MM.1S (cell line): Measurements from ENCODE around the gene LATS2.

Source experiments
- DNase-seq: peaks from one replicate; pipeline ENCODE4 v3.0.0-alpha.2; 2015
- H2AFZ ChIP-seq: fragments of 300-600 bp; sonication (generic); 2 replicates; pipeline ENCODE4 v1.6.0; 2016; ENCODE audit warnings: antibody characterized with exemption, low read length
- H3F3A ChIP-seq: fragments of 300-600 bp; sonication (generic); 2 replicates; pipeline ENCODE4 v1.6.1; 2016; ENCODE audit warnings: mild to moderate bottlenecking, antibody characterized with exemption, low read length, moderate library complexity, mixed read lengths; ENCODE audit not compliant: insufficient read depth
- H3K27ac ChIP-seq: fragments of 300-600 bp; sonication (generic); 2 replicates; pipeline ENCODE4 v1.5.1; 2016; ENCODE audit warnings: mild to moderate bottlenecking, low read length
- H3K27me3 ChIP-seq: fragments of 300-600 bp; sonication (generic); replicated peaks from 2 replicates; pipeline ENCODE4 v1.6.0; 2016; ENCODE audit warnings: low read length; ENCODE audit not compliant: insufficient read depth
- H3K36me3 ChIP-seq: fragments of 300-600 bp; sonication (generic); replicated peaks from 2 replicates; pipeline ENCODE4 v1.6.1; 2016; ENCODE audit warnings: mild to moderate bottlenecking, low read length, mixed read lengths; ENCODE audit not compliant: insufficient read depth
- H3K4me1 ChIP-seq: fragments of 300-600 bp; sonication (generic); 2 replicates; pipeline ENCODE4 v1.6.1; 2016; ENCODE audit warnings: low read length, mixed read lengths
- H3K4me2 ChIP-seq: fragments of 300-600 bp; sonication (generic); 2 replicates; pipeline ENCODE4 v1.6.0; 2016; ENCODE audit warnings: low read depth, low read length
- H3K4me3 ChIP-seq: fragments of 300-600 bp; sonication (generic); 2 replicates; pipeline ENCODE4 v1.5.1; 2016; ENCODE audit warnings: low read length, mixed read lengths
- H3K79me2 ChIP-seq: fragments of 300-600 bp; sonication (generic); 2 replicates; pipeline ENCODE4 v1.6.1; 2016; ENCODE audit warnings: mixed run types, low read length, mixed read lengths
- H3K9ac ChIP-seq: fragments of 300-600 bp; sonication (generic); 2 replicates; pipeline ENCODE4 v1.6.1; 2016; ENCODE audit warnings: low read length, mixed read lengths
- H3K9me2 ChIP-seq: fragments of 300-600 bp; sonication (generic); replicated peaks from 2 replicates; pipeline ENCODE4 v1.6.1; 2016; ENCODE audit warnings: mild to moderate bottlenecking, low read length, mixed read lengths; ENCODE audit not compliant: insufficient read depth
- H3K9me3 ChIP-seq: fragments of 300-600 bp; sonication (generic); replicated peaks from 2 replicates; pipeline ENCODE4 v1.6.1; 2016; ENCODE audit warnings: mild to moderate bottlenecking, low read length, mixed read lengths; ENCODE audit not compliant: insufficient read depth
- H4K20me1 ChIP-seq: fragments of 300-600 bp; sonication (generic); 2 replicates; pipeline ENCODE4 v1.6.1; 2016; ENCODE audit warnings: mild to moderate bottlenecking, low read length, moderate library complexity, mixed read lengths; ENCODE audit not compliant: insufficient read depth
- EZH2 ChIP-seq: fragments of 300-600 bp; sonication (generic); optimal IDR thresholded peaks from 2 replicates; pipeline ENCODE3; 2017; ENCODE audit warnings: low read depth, mild to moderate bottlenecking, antibody characterized with exemption, low read length, mixed read lengths
- EZH2phosphoT487 ChIP-seq: fragments of 300-600 bp; sonication (generic); IDR thresholded peaks from 2 replicates; pipeline ENCODE4 v1.6.1; 2018; ENCODE audit warnings: antibody characterized with exemption, low read length
- TF ChIP-seq, protein P1 (sequence below): fragments of 300-600 bp; sonication (generic); IDR thresholded peaks from 2 replicates; pipeline ENCODE4 v1.5.1; 2016; ENCODE audit warnings: antibody characterized with exemption, low read length, mixed read lengths

LATS2 gene

DNA sequence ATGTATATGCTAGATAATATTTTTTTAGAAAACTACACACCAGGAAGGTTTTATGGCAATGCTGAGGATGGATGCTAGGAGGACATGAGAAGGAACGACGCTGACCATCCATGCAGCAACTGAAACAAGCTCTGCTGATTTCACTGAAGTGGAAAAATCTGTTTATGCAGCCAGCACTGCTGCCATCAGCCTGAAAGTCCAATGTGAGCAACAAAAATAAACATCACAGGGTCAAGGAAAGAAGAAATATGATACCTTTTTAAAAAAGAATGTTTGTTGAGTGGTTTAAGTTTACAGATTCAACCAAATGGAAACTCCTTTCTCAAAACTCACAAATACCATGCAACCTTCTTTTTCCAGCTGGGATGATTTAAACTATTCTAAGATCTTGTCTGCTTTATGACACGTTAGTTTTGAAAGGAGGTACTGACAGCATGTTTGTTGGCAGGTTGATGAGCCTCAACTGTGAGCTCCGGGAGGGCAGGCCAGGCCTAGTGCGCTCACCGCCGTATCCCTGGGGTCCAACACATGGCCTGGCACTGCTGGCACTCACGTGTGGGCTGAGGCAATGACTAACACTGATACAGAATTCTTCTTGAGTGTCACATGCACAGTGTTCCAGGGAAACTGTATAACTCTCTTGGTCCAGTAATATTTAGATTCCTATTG lies 46.8 kb downstream of the LATS2 start:
- Histone ChIP-seq H3K79me2 (no peaks in the 10 kb centered on the region), H3K9ac (no peak overlapping the region), H3K4me3 (no peak overlapping the region), H3K4me1 (no peaks in the 10 kb centered on the region), H3F3A (no peaks in the 10 kb centered on the region), H3K36me3 (no peaks in the 10 kb centered on the region), H3K9me3 (no peaks in the 10 kb centered on the region), H2AFZ (no peak overlapping the region), H3K27ac (no peak overlapping the region), H3K4me2 (no peak overlapping the region), H3K9me2 (no peaks in the 10 kb centered on the region), H3K27me3 (no peaks in the 10 kb centered on the region), H4K20me1 (no peaks in the 10 kb centered on the region)
- TF ChIP-seq EZH2 (no peak), EZH2phosphoT487 (no peak)
- TF ChIP-seq, protein P1, sequence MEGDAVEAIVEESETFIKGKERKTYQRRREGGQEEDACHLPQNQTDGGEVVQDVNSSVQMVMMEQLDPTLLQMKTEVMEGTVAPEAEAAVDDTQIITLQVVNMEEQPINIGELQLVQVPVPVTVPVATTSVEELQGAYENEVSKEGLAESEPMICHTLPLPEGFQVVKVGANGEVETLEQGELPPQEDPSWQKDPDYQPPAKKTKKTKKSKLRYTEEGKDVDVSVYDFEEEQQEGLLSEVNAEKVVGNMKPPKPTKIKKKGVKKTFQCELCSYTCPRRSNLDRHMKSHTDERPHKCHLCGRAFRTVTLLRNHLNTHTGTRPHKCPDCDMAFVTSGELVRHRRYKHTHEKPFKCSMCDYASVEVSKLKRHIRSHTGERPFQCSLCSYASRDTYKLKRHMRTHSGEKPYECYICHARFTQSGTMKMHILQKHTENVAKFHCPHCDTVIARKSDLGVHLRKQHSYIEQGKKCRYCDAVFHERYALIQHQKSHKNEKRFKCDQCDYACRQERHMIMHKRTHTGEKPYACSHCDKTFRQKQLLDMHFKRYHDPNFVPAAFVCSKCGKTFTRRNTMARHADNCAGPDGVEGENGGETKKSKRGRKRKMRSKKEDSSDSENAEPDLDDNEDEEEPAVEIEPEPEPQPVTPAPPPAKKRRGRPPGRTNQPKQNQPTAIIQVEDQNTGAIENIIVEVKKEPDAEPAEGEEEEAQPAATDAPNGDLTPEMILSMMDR, result no peak
- no peak for DNase-seq

DNA sequence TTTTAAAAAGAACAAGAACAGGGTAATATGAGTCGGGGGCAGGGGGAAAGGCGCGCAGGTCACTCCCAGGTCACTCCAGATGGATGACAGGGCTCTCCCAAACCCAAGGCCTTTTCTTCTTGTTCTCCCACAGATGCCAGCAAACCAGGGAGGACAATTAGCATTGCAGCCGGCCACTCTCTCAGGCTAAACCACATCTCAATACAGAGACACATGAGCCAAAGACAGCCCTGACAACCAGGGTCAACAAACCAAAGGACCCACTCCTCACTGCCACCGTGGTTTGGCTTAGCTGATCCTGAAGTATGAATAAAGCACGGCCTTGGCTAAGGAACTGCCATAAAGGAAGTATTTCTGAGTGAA lies 47.3 kb downstream of the LATS2 start:
- H3K9me2 ChIP-seq, result no peaks in the 10 kb centered on the region
- H3K9ac ChIP-seq, result no peak overlapping the region
- no peak overlapping the region for H3K27ac ChIP-seq
- no peak for DNase-seq
- H3K4me3 ChIP-seq, result no peak overlapping the region
- H3F3A ChIP-seq, result no peaks in the 10 kb centered on the region
- no peaks in the 10 kb centered on the region for H4K20me1 ChIP-seq
- no peaks in the 10 kb centered on the region for H3K36me3 ChIP-seq
- TF ChIP-seq, protein P1, result no peak
- H3K4me1 ChIP-seq, result no peaks in the 10 kb centered on the region
- H3K79me2 ChIP-seq, result no peaks in the 10 kb centered on the region
- H3K9me3 ChIP-seq, result no peaks in the 10 kb centered on the region
- H2AFZ ChIP-seq, result no peak overlapping the region
- H3K27me3 ChIP-seq, result no peaks in the 10 kb centered on the region
- no peak overlapping the region for H3K4me2 ChIP-seq

DNA sequence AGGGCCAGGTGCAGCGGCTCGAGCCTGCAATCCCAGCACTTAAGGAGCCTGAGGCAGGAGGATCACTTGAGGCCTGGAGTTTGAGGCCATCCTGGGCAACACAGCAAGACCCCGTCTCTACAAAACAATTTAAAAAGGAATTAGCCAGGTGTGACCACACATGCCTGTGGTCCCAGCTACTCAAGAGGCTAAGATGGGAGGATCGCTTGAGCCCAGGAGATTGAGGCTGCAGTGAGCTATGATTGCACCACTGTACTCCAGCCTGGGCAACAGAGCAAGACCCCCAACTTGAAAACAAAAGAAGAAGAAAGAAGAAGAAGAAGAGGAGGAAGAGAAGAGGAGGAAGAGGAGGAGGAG lies 47.7 kb downstream of the LATS2 start:
- Histone ChIP-seq H4K20me1 (no peaks in the 10 kb centered on the region), H3K27ac (no peak overlapping the region), H3K36me3 (no peaks in the 10 kb centered on the region), H3K9me3 (no peaks in the 10 kb centered on the region), H3K9me2 (no peaks in the 10 kb centered on the region), H2AFZ (no peak overlapping the region), H3K27me3 (no peaks in the 10 kb centered on the region), H3K79me2 (no peaks in the 10 kb centered on the region), H3K4me2 (no peak overlapping the region), H3K9ac (no peak overlapping the region), H3K4me1 (no peaks in the 10 kb centered on the region), H3F3A (no peaks in the 10 kb centered on the region), H3K4me3 (no peak overlapping the region)
- TF ChIP-seq EZH2 (no peak), EZH2phosphoT487 (no peak)
- TF ChIP-seq, protein P1, result no peak
- DNase-seq, result no peak
